ENCODE data around the gene GMDS. TPM values are rescaled to one million over a fixed set of nuclear protein-coding genes. Genes with fewer than 3 reads are reported as not detected.

GMDS gene
- total RNA-seq, 1 donor from 2014 or later: 34.0 TPM

GRCh38 chr6:2094642-2095041, 150.8 kb downstream of the GMDS start:
- H3K4me1 Mint-ChIP-seq (ENCODE audit: low read depth): peaks cover 14% of the 10 kb centered on the region
- DNase-seq (ENCODE audit: low spot score): no peak
- H3K9me3 Mint-ChIP-seq (ENCODE audit: low read depth): no peaks in the 10 kb centered on the region
- no peak for TF ChIP-seq CTCF (IDR thresholded peaks at IDR 0.05)
- no peaks in the 10 kb centered on the region for H3K27me3 Mint-ChIP-seq (ENCODE audit: low read depth)
- H3K4me3 Mint-ChIP-seq (ENCODE audit: unreplicated experiment): no peak overlapping the region
- H3K36me3 Mint-ChIP-seq (ENCODE audit: low read depth): no peaks in the 10 kb centered on the region
- H3K27ac Mint-ChIP-seq (ENCODE audit: unreplicated experiment): no peak overlapping the region

- peaks cover 7% of the 10 kb centered on the region for H3K36me3 Mint-ChIP-seq (ENCODE audit: low read depth)
- no peaks in the 10 kb centered on the region for H3K9me3 Mint-ChIP-seq (ENCODE audit: low read depth)
- H3K4me1 Mint-ChIP-seq (ENCODE audit: low read depth): peaks cover under 1% of the 10 kb centered on the region
- H3K4me3 Mint-ChIP-seq (ENCODE audit: unreplicated experiment): no peak overlapping the region
- no peak overlapping the region for H3K27ac Mint-ChIP-seq (ENCODE audit: unreplicated experiment)
- no peak for DNase-seq (ENCODE audit: low spot score)
- TF ChIP-seq CTCF (IDR thresholded peaks at IDR 0.05): no peak
- no peaks in the 10 kb centered on the region for H3K27me3 Mint-ChIP-seq (ENCODE audit: low read depth)
These were observed 159.0 kb downstream of the GMDS start for GRCh38 chr6:2086326-2086965.

GRCh38 chr6:2085657-2086056, 159.7 kb downstream of the GMDS start:
- no peak for DNase-seq (ENCODE audit: low spot score)
- no peak overlapping the region for H3K27ac Mint-ChIP-seq (ENCODE audit: unreplicated experiment)
- no peaks in the 10 kb centered on the region for H3K9me3 Mint-ChIP-seq (ENCODE audit: low read depth)
- no peaks in the 10 kb centered on the region for H3K27me3 Mint-ChIP-seq (ENCODE audit: low read depth)
- peaks cover 7% of the 10 kb centered on the region for H3K36me3 Mint-ChIP-seq (ENCODE audit: low read depth)
- TF ChIP-seq CTCF (IDR thresholded peaks at IDR 0.05): no peak
- peaks cover 7% of the 10 kb centered on the region for H3K4me1 Mint-ChIP-seq (ENCODE audit: low read depth)
- H3K4me3 Mint-ChIP-seq (ENCODE audit: unreplicated experiment): no peak overlapping the region

GRCh38 chr6:2081155-2082138, 164.0 kb downstream of the GMDS start:
- Mint-ChIP-seq H3K4me1 (ENCODE audit: low read depth) (peaks cover 7% of the 10 kb centered on the region), H3K4me3 (ENCODE audit: unreplicated experiment) (no peak overlapping the region), H3K27me3 (ENCODE audit: low read depth) (no peaks in the 10 kb centered on the region), H3K36me3 (ENCODE audit: low read depth) (peaks cover 12% of the 10 kb centered on the region), H3K9me3 (ENCODE audit: low read depth) (peaks cover 25% of the 10 kb centered on the region), H3K27ac (ENCODE audit: unreplicated experiment) (peak overlapping the region; percentile 19)
- DNase-seq (ENCODE audit: low spot score): no peak
- no peak for TF ChIP-seq CTCF (IDR thresholded peaks at IDR 0.05)

- H3K4me3 Mint-ChIP-seq (ENCODE audit: unreplicated experiment): no peak overlapping the region
- peaks cover 12% of the 10 kb centered on the region for H3K4me1 Mint-ChIP-seq (ENCODE audit: low read depth)
- H3K36me3 Mint-ChIP-seq (ENCODE audit: low read depth): peaks cover 9% of the 10 kb centered on the region
- no peaks in the 10 kb centered on the region for H3K27me3 Mint-ChIP-seq (ENCODE audit: low read depth)
- no peak overlapping the region for H3K27ac Mint-ChIP-seq (ENCODE audit: unreplicated experiment)
- no peak for TF ChIP-seq CTCF (IDR thresholded peaks at IDR 0.05)
- peaks cover 27% of the 10 kb centered on the region for H3K9me3 Mint-ChIP-seq (ENCODE audit: low read depth)
- DNase-seq (ENCODE audit: low spot score): no peak
These were observed 166.5 kb downstream of the GMDS start for GRCh38 chr6:2078888-2079287.
